HG03103 (cell line): ENCODE data around the gene ZMYM4.
"Not testable (repeated sequence)": the region's sequence is repeated elsewhere in the genome, so short reads cannot be mapped to it uniquely, and the experiment has no call there.

Experiments
- ATAC-seq: cut with Tn5 transposase; IDR thresholded peaks from one replicate; pipeline ENCODE4 v1.9.1; 2021; ENCODE audit warnings: low read depth; ENCODE audit not compliant: unreplicated experiment

Gene ZMYM4

DNA sequence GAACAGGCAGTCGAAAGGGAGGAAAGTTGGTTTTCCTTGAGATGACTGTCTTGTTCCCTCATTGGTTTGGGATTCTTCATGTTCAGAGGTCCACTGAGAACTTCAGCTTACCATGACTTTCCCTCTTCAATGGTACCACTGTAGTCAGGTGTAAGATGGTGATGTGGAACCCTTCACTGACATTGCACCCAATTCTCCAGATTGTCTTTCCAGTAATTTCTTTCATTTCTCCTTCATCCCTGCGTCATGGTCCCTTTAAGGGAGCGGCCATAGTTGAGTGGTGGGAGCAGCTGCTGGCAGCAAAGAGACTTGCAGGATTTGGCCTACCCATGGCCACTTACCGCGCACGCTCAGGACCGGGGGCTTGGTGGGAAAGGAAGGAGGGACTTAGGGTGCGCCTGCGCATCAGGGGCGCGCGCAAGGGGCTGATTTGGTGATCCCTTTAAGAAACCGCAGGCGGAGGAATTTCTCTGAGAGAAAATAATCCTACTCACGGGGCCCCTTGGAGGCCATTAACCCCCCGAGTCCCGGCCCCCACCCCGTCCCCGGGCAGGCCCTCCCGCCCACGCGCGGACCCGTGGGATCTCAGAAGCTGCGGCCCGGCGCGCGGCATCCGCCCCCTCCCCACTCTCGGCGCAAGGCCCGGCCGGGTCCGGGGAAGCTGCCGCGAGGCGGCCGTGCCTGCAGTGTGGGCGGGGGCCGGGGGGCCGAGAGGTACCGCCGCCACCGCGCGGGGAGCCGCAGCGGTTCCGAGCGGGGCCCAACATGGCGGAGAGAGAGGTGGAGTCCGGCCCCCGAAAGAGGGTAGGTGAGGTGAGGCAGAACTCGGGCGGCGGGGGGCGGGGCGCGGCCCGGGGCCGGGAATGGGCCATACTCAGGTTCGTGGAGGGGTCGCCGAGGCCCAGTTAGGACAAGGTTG, at the start of gene ZMYM4:
Gene ZMYM4 (plus strand): TSS at position 428 of the 919 bp plus-strand sequence. CDS start 338 bp downstream, at position 766.
- peak; percentile 69 for ATAC-seq

DNA sequence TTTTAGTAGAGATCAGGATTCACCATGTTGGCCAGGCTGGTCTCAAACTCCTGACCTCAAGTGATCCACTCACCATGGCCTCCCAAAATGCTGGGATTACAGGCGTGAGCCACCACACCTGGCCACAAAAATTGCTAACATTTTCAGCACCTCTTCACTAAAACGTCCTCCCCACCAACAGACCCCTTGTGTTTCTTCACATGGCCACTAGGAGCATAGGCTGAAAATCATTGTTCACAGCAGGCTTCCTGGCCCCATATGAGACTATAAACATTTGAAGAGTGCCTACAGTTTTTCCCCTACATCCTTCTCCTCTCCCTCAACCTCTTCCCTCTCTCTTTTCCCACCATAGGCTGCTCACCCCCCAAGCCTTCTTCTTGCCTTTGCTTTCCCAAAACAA, 47.5 kb upstream of the ZMYM4 start:
- no peak for ATAC-seq

DNA sequence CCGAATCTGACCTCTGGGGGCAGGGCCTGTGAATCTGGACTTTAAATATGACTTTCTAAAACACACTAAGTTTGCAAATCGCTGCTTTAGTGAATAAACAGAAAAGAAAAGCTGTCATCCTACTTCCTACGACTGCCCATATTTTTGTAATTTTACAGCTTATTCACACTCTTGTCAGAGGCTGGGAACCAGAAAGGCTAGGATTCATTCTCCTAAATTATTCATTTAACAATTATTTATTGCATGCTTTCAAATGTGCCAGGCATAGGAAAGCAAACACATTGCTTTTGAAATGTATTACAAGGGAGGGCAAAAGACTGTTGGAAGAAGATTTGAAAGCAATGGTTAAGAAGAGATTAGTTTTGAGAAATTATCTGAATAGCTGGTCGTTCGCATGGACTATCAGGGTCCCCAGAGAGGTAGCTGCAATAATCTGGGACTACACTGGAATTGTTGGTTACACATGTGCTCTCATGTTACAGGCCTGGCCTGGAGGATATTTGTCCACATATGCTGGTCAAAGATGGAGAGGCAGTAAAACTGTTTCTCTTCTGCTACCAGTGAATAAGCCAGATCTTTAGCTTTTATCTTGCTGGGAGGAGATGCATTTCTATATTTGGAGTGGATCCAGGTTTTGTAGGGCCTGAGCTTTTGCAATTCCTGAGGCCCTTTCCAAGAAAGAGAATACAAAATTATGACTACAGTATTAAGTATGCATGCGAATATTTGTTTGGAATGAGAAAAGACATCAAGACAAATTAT, 46.0 kb upstream of the ZMYM4 start:
- ATAC-seq: no peak

DNA sequence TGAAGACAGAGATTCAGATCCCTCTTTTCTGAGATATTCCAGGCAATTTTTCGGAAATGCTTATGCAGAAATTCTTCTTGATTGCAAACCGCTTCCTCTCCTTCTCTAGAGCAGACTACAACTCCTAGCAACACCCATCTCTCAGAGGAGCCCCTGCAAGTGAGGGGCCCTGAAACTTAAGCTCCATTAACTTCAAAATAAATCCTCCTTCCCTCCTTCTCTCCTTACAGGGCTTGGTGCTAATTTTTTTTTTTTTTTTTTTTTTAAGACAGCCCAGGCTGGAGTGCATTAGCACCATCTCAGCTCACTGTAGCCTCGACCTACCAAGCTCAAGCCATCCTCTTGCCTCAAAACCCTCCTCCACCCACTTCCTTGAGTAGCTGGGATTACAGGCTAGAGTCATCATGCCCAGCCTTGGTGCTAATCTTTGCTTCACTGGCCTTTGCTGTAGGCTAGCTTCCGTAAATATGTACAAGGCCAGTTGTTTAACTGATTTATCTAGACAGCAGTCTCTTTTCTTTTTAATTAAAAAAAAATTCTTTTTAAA, 45.4 kb upstream of the ZMYM4 start:
- ATAC-seq: no peak

DNA sequence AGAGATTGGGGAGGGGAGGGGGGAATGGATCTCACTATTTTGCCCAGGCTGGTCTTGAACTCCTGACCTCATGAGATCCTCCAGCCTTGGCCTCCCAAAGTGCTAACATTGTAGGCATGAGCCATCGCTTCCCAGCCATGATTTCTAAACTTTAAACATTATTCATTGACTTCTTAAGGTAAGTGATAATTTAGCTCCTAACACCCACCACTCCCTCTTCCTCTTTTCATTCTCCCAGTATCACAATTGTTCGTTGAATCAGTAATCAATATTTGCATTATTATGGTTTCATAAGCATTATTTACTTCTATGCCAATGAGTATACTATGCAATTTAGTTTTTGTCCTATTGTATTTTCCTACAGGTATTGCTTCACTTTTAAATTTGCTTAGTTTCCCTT, 42.0 kb upstream of the ZMYM4 start:
- no peak for ATAC-seq

DNA sequence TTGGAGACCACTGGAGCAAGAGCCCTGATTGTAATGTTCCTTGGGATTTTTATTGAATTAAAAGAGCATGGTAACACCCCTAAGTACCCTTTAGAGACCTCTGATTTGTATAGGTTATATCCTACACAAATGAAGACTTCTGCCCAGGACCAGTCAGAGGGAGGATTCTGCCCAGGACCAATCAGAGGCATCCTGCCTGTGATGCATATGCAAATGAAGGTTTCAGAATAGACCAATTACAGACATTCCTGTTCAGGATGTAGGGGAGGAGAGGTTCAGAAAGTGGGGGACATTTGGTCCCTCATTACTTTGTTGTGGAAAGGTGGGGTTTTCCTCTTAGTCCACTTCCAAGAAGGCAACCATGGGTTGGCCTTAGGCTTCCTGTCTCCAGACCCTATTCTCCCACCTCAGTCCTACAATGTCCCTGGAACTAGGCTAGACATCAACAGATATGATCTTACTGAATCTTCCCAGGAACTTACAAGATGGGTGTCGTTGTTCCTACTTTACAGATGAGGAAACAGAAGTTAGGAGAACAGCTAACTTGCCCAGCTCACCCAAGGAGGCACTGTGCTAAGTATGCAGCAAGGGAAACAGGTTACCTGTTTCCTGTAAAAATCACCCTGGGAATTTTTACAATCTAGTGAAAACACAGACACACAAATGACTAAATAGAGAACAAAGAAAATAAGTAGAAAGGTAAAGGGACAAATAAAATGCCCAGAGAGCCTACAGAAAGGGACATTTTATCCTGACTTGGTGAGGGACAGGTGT, 38.7 kb upstream of the ZMYM4 start:
- ATAC-seq: no peak

DNA sequence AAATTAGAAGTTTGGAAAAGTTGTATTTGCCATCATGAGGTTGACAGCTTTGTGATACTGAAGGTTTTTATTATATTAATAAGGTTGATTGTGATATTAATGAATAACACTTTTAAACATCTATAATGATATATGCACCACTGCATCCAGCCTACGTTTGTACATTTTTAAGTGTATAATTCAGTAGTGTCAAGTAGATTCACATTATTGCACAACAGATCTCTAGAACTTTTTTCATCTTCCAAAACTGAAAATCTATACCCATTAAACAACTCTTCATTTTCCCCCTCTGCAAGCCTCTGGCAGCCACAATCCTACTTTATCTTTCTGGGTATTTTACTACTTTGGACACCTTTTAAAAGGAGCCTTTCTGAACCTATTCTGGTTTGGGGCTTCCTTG, 37.2 kb upstream of the ZMYM4 start:
- ATAC-seq: no peak

DNA sequence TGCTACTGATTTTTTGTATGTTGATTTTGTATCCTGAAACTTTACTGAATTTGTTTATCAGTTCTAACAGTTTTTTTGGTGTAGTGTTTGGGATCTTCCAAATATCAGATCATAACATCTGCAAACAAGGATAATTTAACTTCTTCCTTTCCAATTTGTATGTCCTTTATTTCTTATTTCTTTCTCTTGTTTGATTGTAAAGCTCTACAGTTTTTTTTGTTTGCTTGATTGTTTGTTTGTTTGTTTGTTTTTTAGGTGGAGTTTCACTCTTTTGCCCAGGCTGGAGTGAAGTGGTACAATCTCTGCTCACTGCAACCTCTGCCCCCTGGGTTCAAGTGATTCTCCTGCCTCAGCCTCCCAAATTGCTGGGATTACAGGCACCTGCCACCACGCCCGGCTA, 31.7 kb upstream of the ZMYM4 start:
- not testable (repeated sequence) for ATAC-seq

DNA sequence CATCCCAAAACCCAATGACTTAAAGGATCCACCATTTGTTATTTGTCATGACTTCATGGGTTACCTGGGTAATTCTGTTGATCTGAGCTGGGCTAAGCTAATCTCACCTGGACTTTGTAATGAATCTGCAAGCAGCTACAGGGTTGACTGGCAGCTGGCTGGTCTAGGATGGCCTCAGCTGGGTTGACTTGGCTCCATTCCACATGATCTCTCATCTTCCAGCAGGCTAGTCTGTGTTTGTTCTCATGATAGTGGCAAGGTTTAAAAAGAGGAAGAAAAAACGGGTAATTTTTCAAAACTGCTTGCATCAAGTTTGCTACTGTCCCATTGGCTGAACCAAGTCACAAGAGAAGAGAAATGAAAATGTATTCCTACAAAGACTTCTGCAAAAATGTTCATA, 24.8 kb upstream of the ZMYM4 start:
- no peak for ATAC-seq

DNA sequence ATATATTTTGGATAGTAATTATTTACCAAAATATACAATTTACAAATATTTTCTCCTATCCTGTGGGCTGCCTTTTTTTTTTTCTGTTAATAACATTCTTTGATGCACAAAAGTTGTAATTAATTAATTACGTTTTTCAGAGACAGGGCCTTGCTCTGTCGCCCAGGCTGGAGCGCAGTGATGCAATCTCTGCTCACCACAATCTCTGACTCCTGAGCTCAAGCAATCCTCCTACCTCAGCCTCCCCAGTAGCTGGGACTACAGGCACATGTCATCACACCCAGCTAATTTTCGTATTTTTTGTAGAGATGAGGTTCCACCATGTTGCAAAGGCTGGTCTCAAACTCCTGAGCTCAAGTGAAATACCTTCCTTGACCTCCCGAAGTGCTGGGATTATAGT, 21.3 kb upstream of the ZMYM4 start:
- ATAC-seq: no peak

DNA sequence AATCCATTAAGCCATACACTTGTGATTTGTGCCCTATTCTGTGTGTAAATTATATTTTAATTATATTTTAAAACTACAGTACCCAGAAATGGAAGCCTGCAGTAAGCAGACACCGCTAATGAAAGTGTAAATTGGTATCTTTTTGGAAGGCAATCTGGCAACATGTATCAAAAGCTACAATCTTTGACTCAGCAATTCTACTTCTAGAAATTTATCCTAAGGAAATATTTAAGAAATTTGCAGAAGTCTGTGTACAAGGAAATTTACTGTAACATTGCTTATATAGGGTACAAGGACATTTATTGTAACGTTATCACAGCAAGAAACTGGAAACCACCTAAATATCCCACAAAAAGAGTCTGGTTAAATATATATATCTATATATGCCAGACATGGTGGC, 14.6 kb upstream of the ZMYM4 start:
- no peak for ATAC-seq

DNA sequence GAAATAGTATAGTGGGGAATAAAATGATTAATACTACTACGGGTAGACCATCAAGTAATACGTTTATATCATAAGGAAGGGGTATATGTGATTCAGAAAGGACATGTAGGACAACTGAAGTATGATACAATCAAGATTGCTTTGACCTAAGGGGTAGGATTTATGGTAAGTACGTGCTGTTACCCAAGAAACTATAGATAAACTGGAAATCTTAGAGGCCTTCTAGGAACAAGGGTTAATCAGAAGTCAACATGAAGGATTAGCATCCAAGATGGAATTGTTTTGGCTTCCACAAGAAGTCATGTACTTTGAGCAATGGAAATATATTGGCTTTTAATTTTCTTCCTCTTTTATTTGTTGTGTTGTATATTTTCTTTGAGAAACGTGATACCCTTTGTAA, 13.2 kb upstream of the ZMYM4 start:
- ATAC-seq: no peak

DNA sequence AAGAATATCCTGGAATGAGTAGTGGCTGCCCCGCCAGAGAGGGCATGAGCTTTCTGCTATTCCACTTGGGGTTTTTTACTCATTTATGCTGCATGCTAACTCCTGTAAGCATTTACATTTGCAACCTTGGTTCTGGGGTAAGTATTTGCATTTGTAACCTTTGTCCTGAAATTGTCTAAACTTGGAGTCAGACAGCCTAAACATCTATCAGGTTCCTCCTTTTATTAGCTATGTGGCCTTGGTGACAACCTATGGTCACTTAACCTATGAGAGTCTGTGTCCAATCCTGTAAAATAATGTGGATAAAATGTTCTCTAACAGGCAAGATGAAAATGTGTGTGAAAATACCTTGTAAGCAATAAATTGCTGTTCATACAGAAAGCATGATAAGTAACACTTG, 8.9 kb upstream of the ZMYM4 start:
- ATAC-seq: no peak

DNA sequence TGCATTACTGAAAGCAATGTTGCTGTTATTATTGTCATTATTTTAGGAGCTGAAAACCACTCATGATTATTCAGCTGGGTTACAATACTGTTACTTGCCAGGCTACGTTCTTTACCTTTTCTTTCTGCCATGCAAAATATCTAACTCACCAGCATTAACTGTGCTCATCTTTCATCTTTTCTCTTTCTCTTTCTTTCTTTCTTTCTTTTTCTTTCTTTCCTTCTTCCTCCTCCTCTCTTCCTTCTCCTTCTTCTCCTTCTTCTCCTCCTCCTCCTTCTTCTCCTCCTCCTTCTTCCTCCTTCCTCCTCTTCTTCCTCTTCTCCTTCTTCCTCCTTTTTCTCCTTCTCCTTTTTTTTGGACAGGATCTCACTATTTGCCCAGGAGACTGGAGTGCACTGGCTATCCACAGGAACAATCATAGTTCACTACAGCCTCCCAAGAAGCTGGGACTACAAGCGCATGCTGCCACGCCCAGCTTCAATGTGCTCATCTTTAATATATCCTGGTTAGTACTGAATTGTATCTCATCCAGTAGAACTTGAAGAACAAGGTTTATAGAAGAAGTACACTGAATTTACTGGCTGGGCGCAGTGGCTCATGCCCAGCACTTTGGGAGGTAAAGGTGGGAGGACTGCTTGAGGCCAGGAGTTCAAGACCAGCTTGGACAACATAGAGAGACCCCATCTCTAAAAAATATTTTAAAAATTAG, 6.9 kb upstream of the ZMYM4 start:
- ATAC-seq: no peak

DNA sequence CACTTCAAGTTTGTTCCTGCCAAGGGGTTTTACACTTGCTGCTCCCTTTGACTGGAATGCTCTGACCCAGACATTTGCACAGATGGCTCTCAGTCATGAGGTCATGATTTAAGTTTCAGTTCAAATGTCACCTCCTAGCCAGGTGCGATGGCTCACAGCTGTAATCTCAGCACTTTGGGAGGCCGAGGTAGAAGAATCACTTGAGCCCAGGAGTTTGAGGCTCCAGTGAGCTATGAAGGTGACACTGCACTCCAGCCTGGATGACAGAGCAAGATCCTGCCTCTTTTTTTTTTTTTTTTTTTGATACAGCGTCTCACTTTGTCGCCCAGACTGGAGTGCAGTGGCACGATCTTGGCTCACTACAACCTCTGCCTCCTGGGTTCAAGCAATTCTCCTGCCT, 4.5 kb upstream of the ZMYM4 start:
- no peak for ATAC-seq

DNA sequence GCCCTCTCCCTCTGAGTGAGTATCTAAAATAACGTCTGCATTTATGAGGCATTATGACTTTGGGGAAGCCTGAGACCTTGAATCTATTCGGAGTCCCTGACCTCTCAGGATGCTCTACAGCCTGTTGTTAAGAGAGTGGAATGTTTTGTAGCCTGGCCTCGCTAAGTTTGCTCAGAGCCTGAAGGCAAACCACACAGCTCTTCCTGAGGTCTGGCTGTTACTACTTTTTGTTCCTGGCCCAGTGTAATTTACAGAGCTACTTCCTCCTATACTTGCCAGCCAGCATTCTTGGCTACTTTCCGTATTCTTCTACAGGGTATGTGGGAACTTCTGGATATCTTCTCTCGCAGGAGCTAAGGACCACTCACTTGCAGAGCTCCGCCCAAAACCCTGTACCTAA, 3.6 kb upstream of the ZMYM4 start:
- no peak for ATAC-seq

DNA sequence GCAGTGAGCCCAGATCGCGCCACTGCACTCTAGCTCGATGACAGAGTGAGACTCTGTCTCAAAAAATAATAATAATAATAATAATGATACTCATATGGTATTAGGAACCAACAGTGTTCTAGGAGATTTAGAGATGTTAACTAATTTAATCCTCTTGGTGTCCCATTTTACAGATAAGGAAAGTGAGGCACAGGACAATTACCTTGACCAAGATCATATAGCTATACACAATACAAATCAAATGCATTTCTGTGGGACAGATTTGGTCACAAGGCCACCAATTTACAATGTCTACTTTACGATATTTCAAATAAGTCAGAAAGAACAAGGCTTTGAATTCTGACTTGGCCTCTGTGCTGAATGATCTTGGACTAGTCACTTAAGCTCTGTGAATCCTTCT, 2.2 kb upstream of the ZMYM4 start:
- ATAC-seq: no peak

DNA sequence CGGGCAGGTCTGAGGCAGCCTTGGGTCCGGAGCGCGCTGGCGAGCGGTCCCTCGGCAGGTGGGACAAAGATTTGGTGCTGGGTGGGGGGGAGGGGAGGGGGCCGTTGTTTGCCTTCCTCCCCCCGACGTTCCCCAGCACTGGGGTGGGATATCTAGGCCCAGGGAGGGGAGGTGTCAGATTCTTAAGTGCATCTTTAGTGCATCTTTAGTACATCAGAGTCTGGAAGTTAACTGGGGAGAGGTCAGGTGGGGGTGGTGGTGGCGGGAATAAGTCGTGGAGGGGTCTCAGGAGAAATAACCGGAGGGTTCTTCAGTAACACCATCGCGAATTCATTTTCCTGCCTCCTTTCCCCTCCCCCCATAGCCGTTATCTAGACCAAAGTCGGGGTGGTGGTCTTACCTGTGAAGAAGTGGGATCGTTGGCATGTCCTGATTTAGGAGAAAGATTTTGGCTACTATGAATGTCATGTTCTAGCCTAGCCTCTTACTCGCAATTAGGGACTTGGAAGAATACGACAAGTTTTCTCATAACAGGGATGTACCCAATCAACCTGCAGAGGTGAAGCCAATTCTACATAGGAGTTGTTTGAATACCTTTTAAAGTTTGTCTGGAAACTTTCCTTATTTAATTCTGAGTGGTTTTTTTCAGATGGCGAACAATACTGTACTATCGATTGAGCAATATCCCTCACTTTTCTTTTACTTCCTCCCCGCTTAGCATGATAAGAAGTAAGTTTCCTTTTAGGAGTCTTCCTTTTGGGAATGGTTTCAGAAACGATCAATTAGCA, 886 bp downstream of the ZMYM4 start:
- ATAC-seq: no peak

DNA sequence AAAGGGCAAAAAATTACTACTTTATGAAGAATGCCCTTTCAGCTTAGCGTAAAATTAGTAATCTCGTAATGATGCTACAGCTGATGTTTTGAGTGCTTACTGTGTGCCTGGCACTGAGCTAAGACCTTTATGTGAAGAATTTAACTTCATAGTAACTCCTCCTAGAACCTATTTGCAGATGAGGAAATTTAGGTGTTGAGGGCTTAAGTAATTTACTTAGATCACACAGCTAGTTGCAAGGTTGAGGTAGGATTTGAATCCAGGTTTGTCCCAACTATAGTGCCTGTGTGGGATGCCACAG, 1.4 kb downstream of the ZMYM4 start:
- no peak for ATAC-seq

DNA sequence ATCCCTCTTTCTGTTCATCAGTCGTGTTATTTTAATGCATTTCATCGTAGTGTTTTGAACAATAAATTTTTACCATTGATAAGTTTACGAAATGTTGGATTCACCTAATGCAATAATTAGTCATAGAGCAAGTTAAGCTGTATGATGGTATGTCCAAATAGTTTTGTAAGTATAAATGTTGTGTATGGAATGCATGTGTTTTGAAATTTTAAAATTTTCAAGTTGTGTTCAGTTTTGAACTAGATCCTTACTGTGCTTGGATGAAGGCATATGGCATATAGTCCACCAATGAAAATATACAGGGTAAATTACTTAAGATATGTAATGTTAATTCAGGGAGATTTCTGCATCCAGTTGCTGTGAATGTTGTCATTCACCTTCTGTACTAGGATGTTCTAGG, 2.3 kb downstream of the ZMYM4 start:
- no peak for ATAC-seq
